H1 (cell line): ENCODE measurements around the gene RNU6-1. TPM values are rescaled to one million over a fixed set of nuclear protein-coding genes. Genes with fewer than 3 reads are reported as not detected.
A peak's percentile ranks its signal among the peaks of the same experiment; 100 is the strongest.

Experiments used
- CTCF ChIA-PET: fragments of 300-600 bp; sonication (Branson Sonifier 250); formaldehyde crosslinking; loops from one replicate; lab custom pipeline; 2021; ENCODE audit not compliant: partially characterized antibody; lab: Charles Lee
- POLR2A ChIA-PET: fragments of 300-600 bp; sonication (Branson Sonifier 250); formaldehyde crosslinking; loops from one replicate; lab custom pipeline; 2021; ENCODE audit warnings: inconsistent platforms; ENCODE audit not compliant: partially characterized antibody; lab: Charles Lee
- DNase-seq, 2 experiments: peaks; one replicate each; pipeline versions ENCODE4 v3.0.0 to v3.0.0-alpha.2; 2010 to 2022; ENCODE audit warnings: low spot score in 2 of 2, low read depth in 1 of 2, mixed read lengths in 1 of 2
- FAIRE-seq: peaks from 2 replicates; lab custom pipeline; 2011; peaks lifted over from hg19 to GRCh38; lab: Jason Lieb, UNC
- H2AFZ ChIP-seq: 2 replicates; pipeline ENCODE4 v1.8.1; 2012; ENCODE audit warnings: low read length, inconsistent platforms
- H2AK5ac ChIP-seq: 2 replicates; pipeline ENCODE4 v1.6.1; 2013; ENCODE audit warnings: low read depth, low read length
- H2BK120ac ChIP-seq: replicated peaks from 2 replicates; pipeline ENCODE3; 2013; ENCODE audit warnings: low read depth, low read length, inconsistent platforms
- H2BK12ac ChIP-seq: 2 replicates; pipeline ENCODE4 v1.6.1; 2013; ENCODE audit warnings: low read depth, low read length
- H2BK15ac ChIP-seq: 2 replicates; pipeline ENCODE4 v1.6.1; 2013; ENCODE audit warnings: low read length
- H2BK20ac ChIP-seq: 2 replicates; pipeline ENCODE4 v1.6.1; 2013; ENCODE audit warnings: low read length
- H2BK5ac ChIP-seq: 2 replicates; pipeline ENCODE4 v1.6.1; 2013; ENCODE audit warnings: low read depth, low read length
- H3K14ac ChIP-seq: 2 replicates; pipeline ENCODE4 v1.6.1; 2013; ENCODE audit warnings: inconsistent platforms; ENCODE audit not compliant: insufficient read length
- H3K18ac ChIP-seq: 2 replicates; pipeline ENCODE4 v1.6.1; 2013; ENCODE audit warnings: low read length; ENCODE audit errors: extremely low read depth
- H3K23ac ChIP-seq: 2 replicates; pipeline ENCODE4 v1.6.1; 2013; ENCODE audit warnings: inconsistent platforms; ENCODE audit not compliant: insufficient read length
- H3K23me2 ChIP-seq: 2 replicates; pipeline ENCODE4 v1.6.1; 2013; ENCODE audit warnings: low read depth, low read length
- H3K27ac ChIP-seq: 2 replicates; pipeline ENCODE4 v1.6.1; 2011; ENCODE audit warnings: low read depth, low read length, inconsistent platforms
- H3K27me3 ChIP-seq, 4 experiments: replicated peaks in 1 of 4; 1 replicate in 1 of 4; 2 replicates in 3 of 4; pipeline versions ENCODE4 v1.6.1 to v1.8.1; 2011 to 2013; ENCODE audit warnings: low read length in 3 of 4, mild to moderate bottlenecking in 3 of 4, inconsistent platforms in 2 of 4, mixed read lengths in 2 of 4, moderate library complexity in 1 of 4; ENCODE audit not compliant: control insufficient read depth in 3 of 4, insufficient read depth in 3 of 4; ENCODE audit errors: extremely low read depth in 1 of 4
- H3K36me3 ChIP-seq, 4 experiments: 2 replicates each; pipeline versions ENCODE4 v1.6.1 to v1.8.1; 2011 to 2013; ENCODE audit warnings: mild to moderate bottlenecking in 4 of 4, low read length in 3 of 4, moderate library complexity in 2 of 4, control low read depth in 1 of 4, inconsistent platforms in 1 of 4; ENCODE audit not compliant: insufficient read depth in 4 of 4, control insufficient read depth in 2 of 4
- H3K4ac ChIP-seq: replicated peaks from 2 replicates; pipeline ENCODE3; 2013; ENCODE audit warnings: low read length, low read depth, mixed read lengths, inconsistent platforms; ENCODE audit not compliant: insufficient read length
- H3K4me1 ChIP-seq, 4 experiments: replicated peaks in 1 of 4; 1 replicate in 1 of 4; 2 replicates in 3 of 4; pipeline versions ENCODE4 v1.6.1 to v1.8.1; 2011 to 2013; ENCODE audit warnings: low read length in 3 of 4, inconsistent platforms in 2 of 4, mixed read lengths in 1 of 4; ENCODE audit not compliant: insufficient read depth in 4 of 4, control insufficient read depth in 3 of 4
- H3K4me2 ChIP-seq, 2 experiments: 2 replicates each; pipeline versions ENCODE4 v1.6.1 to v1.8.1; 2011 to 2013; ENCODE audit warnings: low read depth in 2 of 2, low read length in 2 of 2, control low read depth in 1 of 2, inconsistent platforms in 1 of 2, mild to moderate bottlenecking in 1 of 2; ENCODE audit not compliant: insufficient read depth in 1 of 2
- H3K4me3 ChIP-seq, 4 experiments: fragments of 200-600, 300-600 bp in 1 of 4; sonication (generic), shearing (Covaris generic), sonication (Bioruptor Twin) in 1 of 4; 2 replicates each; pipeline versions ENCODE4 v1.5.1 to v1.8.1; 2011 to 2016; ENCODE audit warnings: low read length in 4 of 4, low read depth in 3 of 4, control low read depth in 2 of 4, inconsistent platforms in 2 of 4, mild to moderate bottlenecking in 2 of 4, mixed read lengths in 1 of 4, moderate library complexity in 1 of 4; ENCODE audit not compliant: insufficient read depth in 2 of 4; ENCODE audit errors: extremely low read depth in 1 of 4
- H3K56ac ChIP-seq: replicated peaks from 2 replicates; pipeline ENCODE3; 2013; ENCODE audit warnings: low read depth, mild to moderate bottlenecking, mixed read lengths, low read length, inconsistent platforms; ENCODE audit not compliant: insufficient read length
- H3K79me1 ChIP-seq: 2 replicates; pipeline ENCODE4 v1.6.1; 2013; ENCODE audit warnings: low read depth, low read length, control low read depth
- H3K79me2 ChIP-seq, 2 experiments: 2 replicates each; pipeline versions ENCODE4 v1.6.1 to v1.8.1; 2012 to 2013; ENCODE audit warnings: low read length in 2 of 2, mild to moderate bottlenecking in 2 of 2, inconsistent platforms in 1 of 2; ENCODE audit not compliant: insufficient read depth in 2 of 2, control insufficient read depth in 1 of 2
- H3K9ac ChIP-seq, 4 experiments: replicated peaks in 1 of 4; 1 replicate in 1 of 4; 2 replicates in 3 of 4; pipeline versions ENCODE4 v1.6.1 to v1.8.1; 2011 to 2013; ENCODE audit warnings: low read depth in 3 of 4, low read length in 3 of 4, control low read depth in 2 of 4, mild to moderate bottlenecking in 2 of 4, moderate library complexity in 2 of 4, inconsistent platforms in 1 of 4; ENCODE audit errors: extremely low read depth in 1 of 4
- H3K9me3 ChIP-seq, 2 experiments: 2 replicates each; pipeline versions ENCODE4 v1.6.1 to v1.8.1; 2012 to 2013; ENCODE audit warnings: mild to moderate bottlenecking in 2 of 2, moderate library complexity in 2 of 2, control low read depth in 1 of 2, inconsistent platforms in 1 of 2, low read depth in 1 of 2, low read length in 1 of 2, mixed read lengths in 1 of 2; ENCODE audit not compliant: insufficient read depth in 2 of 2
- H4K20me1 ChIP-seq, 2 experiments: replicated peaks in 1 of 2; 2 replicates each; pipeline versions ENCODE3 to v1.8.1; 2011 to 2013; ENCODE audit warnings: inconsistent platforms in 2 of 2, low read length in 2 of 2, mild to moderate bottlenecking in 1 of 2; ENCODE audit not compliant: insufficient read depth in 2 of 2, control insufficient read depth in 1 of 2
- H4K5ac ChIP-seq: 2 replicates; pipeline ENCODE4 v1.6.1; 2013; ENCODE audit warnings: low read length, low read depth, mixed read lengths, inconsistent platforms; ENCODE audit not compliant: insufficient read length
- H4K8ac ChIP-seq: 2 replicates; pipeline ENCODE4 v1.8.0; 2013; ENCODE audit warnings: mild to moderate bottlenecking, moderate library complexity, low read length, inconsistent platforms; ENCODE audit not compliant: insufficient read depth; ENCODE audit errors: extremely low read depth
- H4K91ac ChIP-seq: replicated peaks from 2 replicates; pipeline ENCODE3; 2013; ENCODE audit warnings: low read length, mixed read lengths, inconsistent platforms; ENCODE audit not compliant: insufficient read length
- EGR1 ChIP-seq: IDR thresholded peaks from 2 replicates; pipeline ENCODE4 v1.6.1; 2011; ENCODE audit warnings: low read depth, low read length, borderline replicate concordance
- NANOG ChIP-seq: IDR thresholded peaks from 2 replicates; pipeline ENCODE4 v1.6.1; 2011; ENCODE audit warnings: low read length, low read depth, mild to moderate bottlenecking, inconsistent platforms; ENCODE audit not compliant: insufficient read depth, poor library complexity, severe bottlenecking
- POLR2AphosphoS5 ChIP-seq: IDR thresholded peaks from 2 replicates; pipeline ENCODE4 v1.6.1; 2011; ENCODE audit warnings: low read depth, low read length
- SP4 ChIP-seq: IDR thresholded peaks from 2 replicates; pipeline ENCODE4 v1.6.1; 2012; ENCODE audit warnings: low read length, inconsistent platforms
- YY1 ChIP-seq: IDR thresholded peaks from 2 replicates; pipeline ENCODE4 v1.6.1; 2011; ENCODE audit warnings: low read depth, mild to moderate bottlenecking, low read length
- WGBS, 2 experiments: shearing (Covaris generic) in 1 of 2; methylation state at CpG; one replicate each; pipeline versions ENCODE4 v1.1.6 to v1.1.7; 2013 to 2015; ENCODE audit warnings: low lambda C conversion rate in 2 of 2, mixed read lengths in 2 of 2, inconsistent platforms in 1 of 2, low coverage in 1 of 2, missing lambda C conversion rate in 1 of 2; ENCODE audit not compliant: insufficient replicate concordance in 2 of 2, insufficient coverage in 1 of 2, insufficient read length in 1 of 2; ENCODE audit errors: extremely low coverage in 1 of 2, missing lambda C conversion rate in 1 of 2; 5-methylcytosine and 5-hydroxymethylcytosine counted together
- polyA plus RNA-seq, 7 experiments: library from polyadenylated mRNA; depleted of rRNA in 3 of 7; stranded (reverse) in 5 of 7; unstranded in 2 of 7; fragments of >200 nt in 5 of 7; fragments of 200-250 nt in 2 of 7; gene quantifications; 1 replicate in 5 of 7; 2 replicates in 1 of 7; 4 replicates in 1 of 7; pipeline versions ENCODE4 v1.2.1 to v1.2.3, GENCODE V29; 2011 to 2013; ENCODE audit warnings: missing spikeins in 2 of 7, mixed read lengths in 2 of 7
- total RNA-seq: library from RNA; stranded (reverse); fragmentation: NEBNext Ultra II Directional; extraction: Animal tissue kit (Norgen Biotek cat#: 25700); gene quantifications from 2 replicates; pipeline ENCODE4 v1.2.1, GENCODE V29; 2021
- TF ChIP-seq, protein P1 (sequence below): IDR thresholded peaks from 2 replicates; pipeline ENCODE4 v1.6.1; 2012; ENCODE audit warnings: inconsistent platforms
- TF ChIP-seq, protein P2 (sequence below): IDR thresholded peaks from 2 replicates; pipeline ENCODE4 v1.6.1; 2012; ENCODE audit warnings: low read length, inconsistent platforms

Gene RNU6-1
- total and polyA plus RNA-seq, 2 of the 8 experiments (the other 6 are each of a cell fraction or from before 2014, with no cell fraction given) = not detected

DNA sequence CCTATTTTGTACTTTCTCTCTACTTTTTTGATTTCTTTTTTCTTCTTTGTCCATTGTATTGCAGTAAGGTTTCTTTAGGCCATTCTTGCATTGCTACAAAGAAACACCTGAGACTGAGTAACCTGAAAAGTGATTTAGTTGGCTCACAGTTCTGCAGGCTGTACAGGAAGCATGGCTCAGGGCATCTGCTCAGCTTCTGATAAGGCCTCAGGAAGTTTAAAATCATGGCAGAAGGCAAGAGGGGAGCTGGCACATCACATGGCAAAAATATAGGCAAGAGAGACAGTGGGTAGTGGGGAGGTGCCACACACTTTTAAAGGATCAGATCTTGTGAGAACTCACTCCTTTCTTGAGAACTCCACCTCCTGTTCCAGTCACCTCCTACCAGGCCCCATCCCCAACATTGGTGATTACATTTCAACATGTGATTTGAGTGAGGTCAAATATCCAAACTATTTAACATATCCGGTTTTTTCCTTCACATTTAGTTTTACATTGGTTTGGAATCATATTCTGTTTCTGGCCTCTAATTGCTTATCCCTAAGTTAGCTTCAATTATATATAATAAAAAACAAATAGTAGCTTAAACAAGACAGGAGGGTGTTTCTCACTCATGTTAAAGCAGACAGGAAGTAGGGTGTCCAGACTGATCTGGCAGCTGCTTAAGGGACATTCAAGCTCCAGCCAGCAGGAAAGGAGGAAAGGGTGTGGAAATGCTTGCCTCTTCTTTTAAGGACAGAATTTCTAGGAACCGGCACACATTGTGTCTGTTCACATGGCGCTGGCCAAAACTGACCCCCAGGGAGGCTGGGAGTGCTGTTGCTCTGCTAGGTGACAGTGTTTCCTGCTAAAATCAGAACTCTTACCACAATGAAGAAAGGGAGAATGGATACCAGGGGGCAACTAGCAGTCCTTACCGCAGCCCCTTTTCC lies 43.4 kb downstream of the RNU6-1 start:
- Histone ChIP-seq H3K27me3 (no peaks in the 10 kb centered on the region), H3K4me1 (peaks cover 0 to 11% (median 6%) of the 10 kb centered on the region in 4 experiments; a peak in 5 of 7 replicates), H3K23ac (no peak overlapping the region), H3K9me3 (peaks cover 0 to 4% of the 10 kb centered on the region in 2 experiments; a peak in 1 of 4 replicates), H3K27ac (no peak overlapping the region), H3K79me2 (no peaks in the 10 kb centered on the region), H4K20me1 (peaks cover 0 to 2% of the 10 kb centered on the region in 2 experiments), H3K4me2 (no peak overlapping the region), H2BK120ac (no peak overlapping the region), H3K23me2 (no peaks in the 10 kb centered on the region), H3K36me3 (0 out of 8 replicates have a peak, but pooled peaks cover 0 to 6% (median 0%) of the 10 kb centered on the region in 4 experiments), H2BK12ac (no peak overlapping the region), H4K8ac (no peak overlapping the region), H3K14ac (no peak overlapping the region), H3K9ac (no peak overlapping the region; a peak in 1 of 7 replicates), H4K5ac (no peak overlapping the region), H2BK20ac (no peak overlapping the region), H2BK15ac (no peak overlapping the region; the same call in 1 of the 2 replicates)
- POLR2A ChIA-PET = interaction anchor here (0.6 kb wide), 1 partner anchor 24 kb away, joined by 3 read pairs; no protein-coding TSS in a partner anchor
- CTCF ChIA-PET = interaction anchor here (0.6 kb wide), 1 partner anchor 14 kb away, joined by 5 read pairs; no protein-coding TSS in a partner anchor
- no peak for FAIRE-seq
- WGBS, 2 experiments = 93% methylated on average over 4 of the region's 4 CpGs; no CpG with 5 or more reads in 1 of the 2 experiments
- no peak for TF ChIP-seq POLR2AphosphoS5
- TF ChIP-seq, protein P1, sequence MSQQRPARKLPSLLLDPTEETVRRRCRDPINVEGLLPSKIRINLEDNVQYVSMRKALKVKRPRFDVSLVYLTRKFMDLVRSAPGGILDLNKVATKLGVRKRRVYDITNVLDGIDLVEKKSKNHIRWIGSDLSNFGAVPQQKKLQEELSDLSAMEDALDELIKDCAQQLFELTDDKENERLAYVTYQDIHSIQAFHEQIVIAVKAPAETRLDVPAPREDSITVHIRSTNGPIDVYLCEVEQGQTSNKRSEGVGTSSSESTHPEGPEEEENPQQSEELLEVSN = no peak
- no peak for TF ChIP-seq NANOG
- no peak for TF ChIP-seq SP4
- TF ChIP-seq EGR1 = no peak
- TF ChIP-seq, protein P2, sequence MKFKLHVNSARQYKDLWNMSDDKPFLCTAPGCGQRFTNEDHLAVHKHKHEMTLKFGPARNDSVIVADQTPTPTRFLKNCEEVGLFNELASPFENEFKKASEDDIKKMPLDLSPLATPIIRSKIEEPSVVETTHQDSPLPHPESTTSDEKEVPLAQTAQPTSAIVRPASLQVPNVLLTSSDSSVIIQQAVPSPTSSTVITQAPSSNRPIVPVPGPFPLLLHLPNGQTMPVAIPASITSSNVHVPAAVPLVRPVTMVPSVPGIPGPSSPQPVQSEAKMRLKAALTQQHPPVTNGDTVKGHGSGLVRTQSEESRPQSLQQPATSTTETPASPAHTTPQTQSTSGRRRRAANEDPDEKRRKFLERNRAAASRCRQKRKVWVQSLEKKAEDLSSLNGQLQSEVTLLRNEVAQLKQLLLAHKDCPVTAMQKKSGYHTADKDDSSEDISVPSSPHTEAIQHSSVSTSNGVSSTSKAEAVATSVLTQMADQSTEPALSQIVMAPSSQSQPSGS = no peak
- no peak for TF ChIP-seq YY1
- TF ChIP-seq, all 59 proteins: peak for 0
- Histone ChIP-seq H3K4ac (no peak overlapping the region), H2AFZ (no peak overlapping the region), H4K91ac (no peak overlapping the region), H2AK5ac (no peak overlapping the region), H3K4me3 (no peak overlapping the region), H3K56ac (no peak overlapping the region), H2BK5ac (0 out of 2 replicates have a peak overlapping the region, but pooled peaks have one; percentile 19), H3K79me1 (no peaks in the 10 kb centered on the region), H3K18ac (no peak overlapping the region)
- peak in 1 of 2 experiments; percentile 32 for DNase-seq
